Measurements from ENCODE around the gene ARHGDIA. TPM values are rescaled to one million over a fixed set of nuclear protein-coding genes. Genes with fewer than 3 reads are reported as not detected.
A peak's percentile ranks its signal among the peaks of the same experiment; 100 is the strongest.

Gene ARHGDIA
- total and polyA plus RNA-seq, 2 of the 8 experiments (the other 6 are each of a cell fraction or from before 2014, with no cell fraction given), result 62.4 to 217 TPM

GRCh38 chr17:81916234-81917001 lies 45.3 kb upstream of the ARHGDIA start:
- no peak overlapping the region for H3K56ac ChIP-seq (replicated peaks; ENCODE audit: insufficient read length, low read depth, low read length)
- no peak overlapping the region for H2BK120ac ChIP-seq (replicated peaks; ENCODE audit: low read depth, low read length)
- FAIRE-seq (no peak), DNase-seq (ENCODE audit: low read depth in 1 of 2, low spot score in 2 of 2) (no peak)
- no peak overlapping the region for H2BK20ac ChIP-seq (ENCODE audit: low read length)
- H4K91ac ChIP-seq (replicated peaks; ENCODE audit: insufficient read length, low read length), result no peak overlapping the region
- no peak overlapping the region for H2BK15ac ChIP-seq (ENCODE audit: low read length)
- H4K20me1 ChIP-seq (replicated peaks in 1 of 2; ENCODE audit: control insufficient read depth in 1 of 2, insufficient read depth in 2 of 2, low read length in 2 of 2), result peaks cover 15 to 40% of the 10 kb centered on the region in 2 experiments
- no peak overlapping the region for H2AFZ ChIP-seq (ENCODE audit: low read length)
- peaks cover 3 to 37% of the 10 kb centered on the region in 2 experiments; a peak in 3 of 4 replicates for H3K79me2 ChIP-seq (ENCODE audit: control insufficient read depth in 1 of 2, insufficient read depth in 2 of 2, low read length in 2 of 2)
- H4K5ac ChIP-seq (ENCODE audit: insufficient read length, low read depth, low read length), result no peak overlapping the region
- POLR2A ChIA-PET (ENCODE audit: partially characterized antibody), result interaction anchor here (0.8 to 8.7 kb wide), 9 partner anchors 11 to 60 kb away, joined by 3 to 135 read pairs (median 5); partner anchors contain the start of genes MAFG and PYCR1
- peak overlapping the region in 1 of 4 experiments; percentile 90; a peak in 3 of 8 replicates for H3K4me3 ChIP-seq (ENCODE audit: extremely low read depth in 1 of 4, insufficient read depth in 2 of 4, low read depth in 3 of 4, low read length in 4 of 4)
- no peaks in the 10 kb centered on the region for H3K9me3 ChIP-seq (ENCODE audit: insufficient read depth in 2 of 2, low read depth in 1 of 2, low read length in 1 of 2)
- no peak overlapping the region for H3K27ac ChIP-seq (ENCODE audit: low read depth, low read length)
- 86% methylated on average over 17 of the region's 21 CpGs; no CpG with 5 or more reads in 1 of the 2 experiments for WGBS, 2 experiments (ENCODE audit: extremely low coverage in 1 of 2, insufficient coverage in 1 of 2, insufficient read length in 1 of 2, insufficient replicate concordance in 2 of 2, low coverage in 1 of 2, low lambda C conversion rate in 2 of 2, missing lambda C conversion rate in 1 of 2)
- no peak overlapping the region for H3K23ac ChIP-seq (ENCODE audit: insufficient read length)
- H2BK12ac ChIP-seq (ENCODE audit: low read depth, low read length), result no peak overlapping the region
- CTCF ChIA-PET (ENCODE audit: partially characterized antibody), result interaction anchor here (1.0 to 2.8 kb wide), 9 partner anchors 9 to 121 kb away, joined by 3 to 12 read pairs (median 4); partner anchors contain the start of genes ARHGDIA, DCXR and MAFG
- H3K79me1 ChIP-seq (ENCODE audit: low read depth, low read length), result peaks cover 18% of the 10 kb centered on the region
- H2BK5ac ChIP-seq (ENCODE audit: low read depth, low read length), result no peak overlapping the region
- H3K4me2 ChIP-seq (ENCODE audit: insufficient read depth in 1 of 2, low read depth in 2 of 2, low read length in 2 of 2), result peak overlapping the region; percentile 71 to 87
- no peak overlapping the region for H3K18ac ChIP-seq (ENCODE audit: extremely low read depth, low read length)
- peak overlapping the region in 1 of 4 experiments; percentile 20; a peak in 2 of 7 replicates for H3K9ac ChIP-seq (replicated peaks in 1 of 4; ENCODE audit: extremely low read depth in 1 of 4, low read depth in 3 of 4, low read length in 3 of 4)
- no peak overlapping the region for H3K4ac ChIP-seq (replicated peaks; ENCODE audit: insufficient read length, low read depth, low read length)
- peaks cover 11 to 33% (median 26%) of the 10 kb centered on the region in 4 experiments for H3K36me3 ChIP-seq (ENCODE audit: control insufficient read depth in 2 of 4, insufficient read depth in 4 of 4, low read length in 3 of 4)
- H3K14ac ChIP-seq (ENCODE audit: insufficient read length), result no peak overlapping the region
- H2AK5ac ChIP-seq (ENCODE audit: low read depth, low read length), result no peak overlapping the region
- peaks cover 0 to 10% (median 3%) of the 10 kb centered on the region in 4 experiments; a peak in 4 of 7 replicates for H3K4me1 ChIP-seq (replicated peaks in 1 of 4; ENCODE audit: control insufficient read depth in 3 of 4, insufficient read depth in 4 of 4, low read length in 3 of 4)
- H3K27me3 ChIP-seq (replicated peaks in 1 of 4; ENCODE audit: control insufficient read depth in 3 of 4, extremely low read depth in 1 of 4, insufficient read depth in 3 of 4, low read length in 3 of 4), result no peaks in the 10 kb centered on the region
- no peak overlapping the region for H4K8ac ChIP-seq (ENCODE audit: extremely low read depth, insufficient read depth, low read length)
- peaks cover 5% of the 10 kb centered on the region for H3K23me2 ChIP-seq (ENCODE audit: low read depth, low read length)
- TF ChIP-seq CBX8 (IDR thresholded peaks at IDR 0.05; ENCODE audit: borderline replicate concordance, low read depth, low read length) (no peak), CHD1 (IDR thresholded peaks at IDR 0.05; ENCODE audit: low read depth, low read length) (no peak), CEBPB (IDR thresholded peaks at IDR 0.05; ENCODE audit: low read depth, low read length) (no peak), RXRA (IDR thresholded peaks at IDR 0.05; ENCODE audit: insufficient read depth, low read depth, low read length) (no peak), TBP (IDR thresholded peaks at IDR 0.05; ENCODE audit: low read depth, low read length) (no peak), SP1 (IDR thresholded peaks at IDR 0.05; ENCODE audit: low read depth, low read length) (no peak), CREB1 (IDR thresholded peaks at IDR 0.05) (no peak), ZNF274 (IDR thresholded peaks at IDR 0.05; ENCODE audit: borderline replicate concordance, extremely low read depth, low read length) (no peak), NRF1 (IDR thresholded peaks at IDR 0.05; ENCODE audit: low read depth, low read length) (no peak), EP300 (IDR thresholded peaks at IDR 0.05; ENCODE audit: borderline replicate concordance in 1 of 2, low read depth in 2 of 2, low read length in 2 of 2) (no peak), KDM5A (IDR thresholded peaks at IDR 0.05; ENCODE audit: low read length) (no peak), SRF (IDR thresholded peaks at IDR 0.05; ENCODE audit: low read depth, low read length) (no peak)
- TF ChIP-seq, protein P1, sequence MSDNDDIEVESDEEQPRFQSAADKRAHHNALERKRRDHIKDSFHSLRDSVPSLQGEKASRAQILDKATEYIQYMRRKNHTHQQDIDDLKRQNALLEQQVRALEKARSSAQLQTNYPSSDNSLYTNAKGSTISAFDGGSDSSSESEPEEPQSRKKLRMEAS (IDR thresholded peaks at IDR 0.05), result no peak
